Esophagus (tissue), 2 donors: ENCODE results near the gene BOD1. TPM values are rescaled to one million over a fixed set of nuclear protein-coding genes. Genes with fewer than 3 reads are reported as not detected.
A peak's percentile ranks its signal among the peaks of the same experiment; 100 is the strongest.

ENCODE experiments used
- H3K27ac ChIP-seq, 2 donors: one replicate each; pipeline ENCODE4 v1.5.1; 2013; ENCODE audit warnings: low read depth in 2 of 2, mild to moderate bottlenecking in 2 of 2, inconsistent platforms in 1 of 2, low read length in 1 of 2, moderate library complexity in 1 of 2
- H3K27me3 ChIP-seq, 2 donors: one replicate each; pipeline ENCODE4 v1.6.1; 2013; ENCODE audit warnings: low read length in 2 of 2, control low read depth in 1 of 2, mild to moderate bottlenecking in 1 of 2; ENCODE audit not compliant: insufficient read depth in 2 of 2, control insufficient read depth in 1 of 2
- H3K36me3 ChIP-seq, 2 donors: one replicate each; pipeline ENCODE4 v1.6.1; 2013; ENCODE audit warnings: low read length in 1 of 2; ENCODE audit not compliant: control insufficient read depth in 2 of 2, insufficient read depth in 2 of 2
- H3K4me1 ChIP-seq, 2 donors: one replicate each; pipeline ENCODE4 v1.6.1; 2013; ENCODE audit warnings: low read length in 1 of 2; ENCODE audit not compliant: control insufficient read depth in 2 of 2, insufficient read depth in 2 of 2
- H3K4me3 ChIP-seq, 2 donors: one replicate each; pipeline ENCODE4 v1.5.1; 2013; ENCODE audit warnings: low read length in 2 of 2, mild to moderate bottlenecking in 2 of 2, low read depth in 1 of 2, moderate library complexity in 1 of 2
- H3K9me3 ChIP-seq, 2 donors: one replicate each; pipeline ENCODE4 v1.6.1; 2013; ENCODE audit warnings: mild to moderate bottlenecking in 2 of 2, low read depth in 1 of 2, low read length in 1 of 2, moderate library complexity in 1 of 2; ENCODE audit not compliant: control insufficient read depth in 2 of 2, insufficient read depth in 1 of 2
- WGBS, 2 donors: extraction: QIAGEN DNeasy Blood & Tissue Kit; methylation state at CpG; one replicate each; pipeline ENCODE4 v1.1.7; 2013; 5-methylcytosine and 5-hydroxymethylcytosine counted together
- polyA plus RNA-seq, 2 donors: library from polyadenylated mRNA; stranded (reverse); fragments of 200-250 nt; gene quantifications; one replicate each; pipeline ENCODE4 v1.2.3, GENCODE V29; 2013
- donor health status: healthy with polysubstance abuse.
- donor health status: Bipolar disorder and iron deficiency.

Gene BOD1
- polyA plus RNA-seq = 10 to 100 TPM; 17.3 to 23.3 TPM

DNA sequence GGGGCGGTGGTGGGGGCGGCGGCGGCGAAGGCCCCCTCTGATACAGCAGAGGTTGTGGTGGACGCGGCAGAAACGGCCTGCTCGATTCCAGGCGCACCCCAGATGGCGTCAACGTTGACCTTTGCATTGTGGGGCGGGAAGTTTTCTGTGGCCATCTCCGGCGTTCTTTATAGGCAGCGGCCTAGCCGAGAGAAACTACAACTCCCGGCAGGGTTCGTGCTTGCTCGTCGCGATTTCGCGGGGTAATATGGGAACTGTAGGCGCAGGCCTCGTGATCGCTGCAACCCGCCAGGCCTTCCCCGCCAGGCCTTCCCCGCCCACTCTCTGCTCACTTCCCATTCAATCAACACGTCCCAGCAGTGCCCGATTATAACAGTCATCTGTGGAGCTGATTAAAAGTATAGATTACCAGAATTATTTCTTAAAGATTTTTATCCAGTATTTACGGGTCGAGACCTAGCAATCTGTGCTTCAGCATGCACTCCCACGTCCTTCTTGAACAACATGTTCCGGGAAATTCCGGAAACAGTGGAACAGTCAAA, at the start of gene BOD1:
BOD1 (minus strand) TSS at position 74 of the 542 bp plus-strand sequence. CDS start 214 bp downstream, outside the sequence.
- 2 to 3% methylated on average over 34 to 37 of the region's 37 CpGs for WGBS, 2 donors
- peak within 1 kb of the TSS; percentile 94 for H3K27ac ChIP-seq
- peaks cover 0 to 2% of the 10 kb centered on the region in 2 donors for H3K36me3 ChIP-seq
- H3K4me1 ChIP-seq = no peaks in the 10 kb centered on the region
- H3K9me3 ChIP-seq = no peaks in the 10 kb centered on the region
- H3K4me3 ChIP-seq = peak within 1 kb of the TSS; percentile 95
- no peaks in the 10 kb centered on the region for H3K27me3 ChIP-seq

DNA sequence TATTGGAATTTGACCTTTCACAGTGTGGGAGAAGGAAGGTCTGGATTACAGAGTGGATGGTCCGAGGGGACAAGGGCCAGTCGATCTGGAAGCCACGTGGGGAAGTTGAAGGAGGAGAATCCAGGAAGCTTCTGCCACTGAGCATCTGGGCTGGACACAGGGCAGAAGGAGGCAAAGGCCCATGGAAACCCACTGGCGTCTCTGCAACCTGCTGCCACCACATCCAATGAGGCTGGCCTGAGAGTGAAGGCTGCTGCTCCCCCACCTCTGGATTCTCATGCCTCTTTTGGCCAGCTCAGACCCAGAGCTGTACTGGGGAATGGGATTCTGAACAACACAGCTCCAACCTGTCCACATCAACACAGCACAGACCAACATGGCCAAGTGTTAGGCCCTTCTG, 48.9 kb upstream of the BOD1 start:
- Histone ChIP-seq H3K36me3 (no peaks in the 10 kb centered on the region), H3K27me3 (no peaks in the 10 kb centered on the region), H3K9me3 (no peaks in the 10 kb centered on the region), H3K4me3 (no peak overlapping the region), H3K27ac (no peak overlapping the region), H3K4me1 (no peaks in the 10 kb centered on the region)
- WGBS, 2 donors = 87% methylated on average over 4 of the region's 4 CpGs

DNA sequence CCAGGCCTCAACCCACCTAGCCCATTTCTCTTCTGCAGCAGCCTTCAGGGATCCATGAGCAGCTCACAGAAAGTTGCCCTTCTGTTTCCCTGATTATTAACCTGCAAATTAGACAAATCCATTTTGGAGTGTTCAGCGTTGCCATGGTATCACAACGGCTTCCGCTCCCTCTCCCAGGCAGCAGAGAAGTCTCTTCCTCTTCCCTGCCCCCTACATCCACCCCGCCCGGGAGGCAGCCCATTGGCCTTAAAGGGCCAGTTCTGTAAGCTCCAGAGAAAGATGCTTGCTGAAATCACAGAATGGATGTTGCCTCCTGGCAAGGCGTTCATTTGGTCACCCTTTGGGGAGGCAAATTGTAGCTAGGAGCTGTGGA, 47.7 kb upstream of the BOD1 start:
- H3K4me1 ChIP-seq = no peaks in the 10 kb centered on the region
- no peak overlapping the region for H3K4me3 ChIP-seq
- H3K36me3 ChIP-seq = no peaks in the 10 kb centered on the region
- H3K27ac ChIP-seq = no peak overlapping the region
- H3K27me3 ChIP-seq = no peaks in the 10 kb centered on the region
- WGBS, 2 donors = 39 to 46% methylated on average over 6 of the region's 6 CpGs
- peaks cover 0 to 3% of the 10 kb centered on the region in 2 donors for H3K9me3 ChIP-seq

DNA sequence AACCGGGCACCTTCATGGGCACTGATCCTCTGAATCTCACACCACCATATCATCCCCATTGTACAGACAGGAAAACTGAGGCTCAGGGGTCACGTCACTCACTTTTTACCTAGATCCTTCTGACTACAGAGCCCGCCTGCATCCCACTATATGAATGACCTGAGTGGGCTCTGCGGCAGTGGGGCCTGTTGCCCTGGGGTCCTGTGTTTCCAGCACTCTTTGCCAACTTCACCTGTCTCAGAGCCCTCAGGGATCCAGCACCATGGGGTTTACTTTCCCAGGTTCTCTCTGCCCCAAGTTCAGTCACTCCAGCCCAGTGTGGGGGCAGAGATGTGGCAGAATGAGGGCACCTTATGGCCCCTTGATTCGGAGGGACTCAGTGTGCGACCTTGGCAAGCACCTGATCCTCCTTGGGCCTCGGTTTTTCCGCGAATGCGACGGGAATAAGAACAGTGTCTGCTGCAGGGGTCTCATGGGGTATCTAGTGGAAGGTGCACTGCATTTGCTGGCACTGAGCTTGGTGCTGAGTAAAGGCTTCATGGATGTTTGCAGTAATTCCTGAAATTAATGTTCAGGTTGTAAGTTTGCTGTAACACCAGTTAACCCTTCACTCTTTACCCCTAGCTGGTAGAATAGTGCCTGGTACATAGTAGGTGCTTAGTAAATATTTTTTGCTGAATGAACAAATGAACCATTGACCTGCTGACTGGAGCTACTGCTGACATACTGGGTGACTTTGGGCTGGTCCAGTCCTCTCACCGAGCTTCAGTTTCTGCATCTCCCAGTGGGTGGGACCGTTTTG, 47.1 kb upstream of the BOD1 start:
- Histone ChIP-seq H3K4me3 (no peak overlapping the region), H3K27me3 (no peaks in the 10 kb centered on the region), H3K9me3 (peaks cover 0 to 3% of the 10 kb centered on the region in 2 donors), H3K36me3 (no peaks in the 10 kb centered on the region), H3K4me1 (no peaks in the 10 kb centered on the region), H3K27ac (no peak overlapping the region)
- WGBS, 2 donors = 89 to 90% methylated on average over 13 of the region's 13 CpGs

DNA sequence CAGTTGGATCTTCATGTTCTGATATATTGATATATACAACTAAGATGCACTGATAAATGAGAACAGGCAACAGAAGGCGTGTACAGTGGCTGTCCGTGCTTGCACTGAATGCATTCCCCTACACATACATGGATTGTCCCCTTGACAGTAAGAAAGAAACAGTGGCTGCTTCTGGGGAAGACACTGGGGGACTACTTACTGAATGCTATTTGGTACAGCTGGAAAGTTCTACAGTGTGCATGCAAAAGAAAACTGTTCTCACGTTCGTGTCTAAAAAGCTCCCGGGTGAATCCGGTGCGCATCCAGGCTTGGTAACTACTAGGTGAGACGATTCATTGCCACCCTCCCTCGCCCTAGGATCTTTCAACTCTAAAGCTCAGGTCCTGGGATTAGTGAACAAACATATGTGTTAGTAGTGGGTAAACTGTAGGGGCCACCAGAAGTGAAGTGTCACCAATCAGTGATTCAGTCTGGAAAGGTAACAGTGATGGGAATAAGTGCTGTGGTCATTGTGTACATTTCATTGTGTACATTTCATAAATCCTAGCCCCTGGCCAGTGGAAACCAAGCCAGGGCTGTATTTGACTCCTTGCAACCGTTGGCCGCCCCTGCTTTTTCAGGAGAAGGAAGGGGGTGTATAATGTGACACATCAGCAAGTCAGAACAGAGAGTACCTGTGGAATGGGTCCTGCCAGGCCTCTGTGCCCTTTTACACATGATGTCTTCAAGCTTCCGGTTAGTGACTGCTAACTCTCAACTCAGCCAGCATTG, 46.3 kb upstream of the BOD1 start:
- 70 to 81% methylated on average over 12 of the region's 12 CpGs for WGBS, 2 donors
- Histone ChIP-seq H3K9me3 (peaks cover 0 to 3% of the 10 kb centered on the region in 2 donors), H3K27me3 (no peaks in the 10 kb centered on the region), H3K4me3 (no peak overlapping the region), H3K36me3 (no peaks in the 10 kb centered on the region), H3K4me1 (no peaks in the 10 kb centered on the region), H3K27ac (no peak overlapping the region)

DNA sequence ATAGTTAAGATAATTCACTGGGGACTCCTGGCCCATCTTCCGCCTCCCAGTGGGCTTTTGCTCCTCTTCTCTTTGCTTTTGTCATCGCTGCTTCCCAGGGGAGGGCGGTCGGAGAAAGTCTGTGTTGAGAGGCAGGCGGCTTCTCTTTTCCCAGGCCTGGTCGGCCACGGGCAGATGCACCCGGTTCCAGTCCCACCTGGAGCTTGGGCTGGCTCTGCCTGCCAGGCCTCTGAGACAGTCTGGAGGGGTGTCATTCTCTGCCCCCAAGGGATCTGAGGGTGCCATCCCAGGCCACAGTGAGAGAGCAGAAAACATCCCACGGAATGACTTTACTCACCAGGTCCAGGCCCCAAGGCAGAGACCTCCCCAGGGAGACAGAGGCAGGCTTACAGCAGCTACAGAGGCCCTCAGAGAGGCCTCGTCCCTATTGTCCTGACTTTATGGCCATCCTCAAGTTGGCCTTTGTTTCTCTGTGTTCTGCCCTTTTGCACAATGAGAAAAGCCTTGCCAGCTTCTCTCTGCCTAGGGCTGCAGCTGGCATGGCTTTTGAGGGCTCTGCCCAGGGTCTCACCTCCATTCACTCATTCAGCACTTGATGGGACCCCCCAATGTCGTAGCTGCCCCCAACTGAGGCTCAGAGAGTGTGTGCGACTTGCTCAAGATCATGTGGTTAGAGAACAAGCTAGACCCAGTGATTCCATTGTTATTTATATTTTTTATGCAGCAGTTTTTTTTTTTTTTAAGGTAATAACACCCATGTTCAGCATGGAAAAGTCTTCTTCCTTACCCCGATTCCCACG, 44.2 kb upstream of the BOD1 start:
- peaks cover 0 to 3% of the 10 kb centered on the region in 2 donors for H3K9me3 ChIP-seq
- H3K36me3 ChIP-seq = no peaks in the 10 kb centered on the region
- no peak overlapping the region for H3K27ac ChIP-seq
- H3K4me1 ChIP-seq = no peaks in the 10 kb centered on the region
- H3K4me3 ChIP-seq = no peak overlapping the region
- WGBS, 2 donors = 88 to 91% methylated on average over 14 of the region's 14 CpGs
- no peaks in the 10 kb centered on the region for H3K27me3 ChIP-seq

DNA sequence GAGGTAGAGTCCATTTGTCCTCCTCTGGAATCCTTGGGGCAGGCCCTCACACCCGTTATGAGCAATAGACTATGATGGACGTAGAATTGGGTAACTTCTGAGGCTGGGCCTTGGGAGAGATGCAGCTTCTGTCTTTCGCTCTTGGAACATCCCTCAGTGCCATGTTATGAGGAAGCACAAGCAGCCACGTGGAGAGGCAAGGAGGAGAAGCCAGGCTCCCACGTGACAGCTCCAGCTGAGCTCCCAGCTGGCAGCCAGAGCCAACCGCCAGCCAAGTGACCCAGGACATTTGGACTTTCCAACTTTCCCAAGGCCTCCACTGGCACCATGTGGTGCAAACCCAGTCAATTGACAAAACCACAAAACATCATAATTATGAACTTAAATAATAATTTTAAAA, 43.0 kb upstream of the BOD1 start:
- H3K9me3 ChIP-seq = peaks cover 0 to 3% of the 10 kb centered on the region in 2 donors
- H3K4me3 ChIP-seq = no peak overlapping the region
- H3K4me1 ChIP-seq = no peaks in the 10 kb centered on the region
- H3K27me3 ChIP-seq = no peaks in the 10 kb centered on the region
- WGBS, 2 donors = 83 to 90% methylated on average over 6 of the region's 6 CpGs
- no peak overlapping the region for H3K27ac ChIP-seq
- H3K36me3 ChIP-seq = no peaks in the 10 kb centered on the region

DNA sequence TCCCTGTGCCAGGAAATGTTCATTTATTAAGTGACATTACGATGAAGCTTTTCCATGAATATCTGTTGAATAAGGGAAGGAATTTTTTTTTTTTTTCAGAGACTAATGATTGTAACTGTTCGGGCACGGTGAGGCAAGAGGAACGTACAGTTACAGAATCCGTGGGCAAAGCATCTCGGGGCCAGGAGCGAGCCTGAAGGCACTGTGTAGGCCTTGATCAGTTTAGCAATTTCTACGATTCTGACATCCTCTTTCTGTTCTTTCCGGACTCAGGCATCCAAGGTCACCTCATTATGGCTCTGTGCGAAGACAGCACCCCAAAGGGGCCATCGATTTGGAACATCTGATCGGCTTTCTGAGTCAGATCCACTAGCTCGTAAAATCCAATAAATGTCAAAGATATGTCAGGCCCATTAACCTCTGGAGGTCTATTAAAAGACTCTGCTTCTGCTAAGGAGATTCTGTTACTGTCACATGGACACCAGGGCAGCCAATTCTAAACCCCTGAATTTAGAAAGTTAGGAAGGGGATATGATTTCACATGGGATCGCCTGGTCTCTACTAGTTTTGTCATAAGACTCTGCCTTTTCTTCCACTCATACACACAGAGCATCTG, 41.4 kb upstream of the BOD1 start:
- 91 to 92% methylated on average over 14 of the region's 14 CpGs for WGBS, 2 donors
- no peak overlapping the region for H3K4me3 ChIP-seq

More for the DNA sequence above, 41.4 kb upstream of the BOD1 start:
- Histone ChIP-seq H3K36me3 (no peaks in the 10 kb centered on the region), H3K4me1 (no peaks in the 10 kb centered on the region), H3K27ac (no peak overlapping the region), H3K27me3 (no peaks in the 10 kb centered on the region), H3K9me3 (peaks cover 0 to 8% of the 10 kb centered on the region in 2 donors)
